GM12878 (cell line): Measurements from ENCODE around the gene ADPRHL1.

ENCODE experiments used
- DPF2 ChIP-seq: fragments of 450-650 bp; IDR thresholded peaks from 2 replicates; pipeline ENCODE4 v1.6.1; 2017; ENCODE audit warnings: mild to moderate bottlenecking
- EZH2 ChIP-seq: IDR thresholded peaks from 2 replicates; pipeline ENCODE4 v1.6.1; 2012; ENCODE audit warnings: low read depth, mild to moderate bottlenecking, control low read depth, inconsistent platforms, low read length, borderline replicate concordance; ENCODE audit not compliant: control insufficient read depth
- FOS ChIP-seq: IDR thresholded peaks from 3 replicates; pipeline ENCODE4 v1.6.1; 2011; ENCODE audit warnings: borderline replicate concordance; ENCODE audit not compliant: insufficient read length; ENCODE audit errors: extremely low read depth
- MTA3 ChIP-seq: IDR thresholded peaks from 2 replicates; pipeline ENCODE4 v1.6.1; 2012; ENCODE audit warnings: low read length, inconsistent platforms, borderline replicate concordance
- MYC ChIP-seq: IDR thresholded peaks from 2 replicates; pipeline ENCODE4 v1.6.1; 2011; ENCODE audit warnings: mild to moderate bottlenecking, low read length, moderate library complexity, inconsistent platforms; ENCODE audit not compliant: insufficient read depth, insufficient replicate concordance, insufficient read length, severe bottlenecking
- NR2C2 ChIP-seq: IDR thresholded peaks from 2 replicates; pipeline ENCODE4 v1.6.1; 2011; ENCODE audit warnings: borderline replicate concordance, low read depth; ENCODE audit not compliant: control insufficient read depth, insufficient read length
- PML ChIP-seq: IDR thresholded peaks from 2 replicates; pipeline ENCODE4 v1.6.1; 2012; ENCODE audit warnings: low read length, inconsistent platforms
- RBBP5 ChIP-seq: fragments of 200-600 bp; sonication (generic); conservative IDR thresholded peaks from 2 replicates; pipeline ENCODE4 v1.6.1; 2016
- SREBF1 ChIP-seq: IDR thresholded peaks from 2 replicates; pipeline ENCODE4 v1.6.1; 2012; ENCODE audit warnings: mild to moderate bottlenecking, low read length
- TCF12 ChIP-seq: IDR thresholded peaks from 2 replicates; pipeline ENCODE4 v1.6.1; 2011; ENCODE audit warnings: low read depth, mild to moderate bottlenecking, low read length
- ZBED1 ChIP-seq: IDR thresholded peaks from 2 replicates; pipeline ENCODE4 v1.6.1; 2016; ENCODE audit warnings: borderline replicate concordance
- TF ChIP-seq, protein P1 (sequence below), 3 experiments: IDR thresholded peaks in 2 of 3; conservative IDR thresholded peaks in 1 of 3; 2 replicates each; pipeline ENCODE4 v1.5.1; 2011; ENCODE audit warnings: low read depth in 3 of 3, low read length in 3 of 3, mild to moderate bottlenecking in 3 of 3, control low read depth in 2 of 3, moderate library complexity in 2 of 3, inconsistent platforms in 1 of 3, mixed read lengths in 1 of 3; ENCODE audit not compliant: control insufficient read depth in 2 of 3, insufficient read depth in 1 of 3; ENCODE audit errors: extremely low read depth in 1 of 3
- TF ChIP-seq, protein P2 (sequence below): IDR thresholded peaks from 2 replicates; pipeline ENCODE4 v1.6.1; 2012; ENCODE audit warnings: mild to moderate bottlenecking, low read depth, low read length

DNA sequence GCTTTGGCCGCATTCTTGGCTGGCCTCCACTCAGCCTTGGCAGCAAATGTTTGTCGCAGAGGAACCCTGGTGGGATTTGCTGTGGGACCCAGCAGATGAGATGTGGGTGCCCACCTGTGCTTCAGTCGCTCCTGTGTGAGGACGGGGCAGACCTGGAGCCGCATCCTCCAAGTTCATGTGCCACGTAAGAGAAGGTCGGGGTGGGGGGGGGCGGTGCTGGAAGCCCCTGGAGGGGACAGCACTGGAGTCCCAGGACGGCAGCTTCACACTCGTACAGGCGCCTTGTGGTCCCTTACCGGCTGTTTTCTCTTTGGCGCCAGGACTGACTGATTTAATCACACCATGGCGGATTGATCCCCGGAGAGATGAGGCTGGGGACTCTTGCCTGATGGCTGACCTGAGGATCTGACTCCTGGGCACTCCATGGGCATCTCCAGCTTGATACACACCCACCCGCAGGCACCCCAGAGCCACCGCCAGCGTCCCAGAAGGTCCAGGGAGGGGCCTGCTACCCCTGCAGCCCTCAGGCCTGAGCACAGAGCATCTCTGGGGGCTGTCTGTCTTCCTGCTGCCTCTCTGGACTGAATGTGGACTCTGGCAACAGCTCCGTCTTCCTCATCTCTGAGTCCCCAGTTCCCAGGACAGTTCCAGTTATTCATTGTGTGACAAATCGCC lies 79.3 kb downstream of the ADPRHL1 start:
- no peak for TF ChIP-seq MTA3
- TF ChIP-seq, protein P1, sequence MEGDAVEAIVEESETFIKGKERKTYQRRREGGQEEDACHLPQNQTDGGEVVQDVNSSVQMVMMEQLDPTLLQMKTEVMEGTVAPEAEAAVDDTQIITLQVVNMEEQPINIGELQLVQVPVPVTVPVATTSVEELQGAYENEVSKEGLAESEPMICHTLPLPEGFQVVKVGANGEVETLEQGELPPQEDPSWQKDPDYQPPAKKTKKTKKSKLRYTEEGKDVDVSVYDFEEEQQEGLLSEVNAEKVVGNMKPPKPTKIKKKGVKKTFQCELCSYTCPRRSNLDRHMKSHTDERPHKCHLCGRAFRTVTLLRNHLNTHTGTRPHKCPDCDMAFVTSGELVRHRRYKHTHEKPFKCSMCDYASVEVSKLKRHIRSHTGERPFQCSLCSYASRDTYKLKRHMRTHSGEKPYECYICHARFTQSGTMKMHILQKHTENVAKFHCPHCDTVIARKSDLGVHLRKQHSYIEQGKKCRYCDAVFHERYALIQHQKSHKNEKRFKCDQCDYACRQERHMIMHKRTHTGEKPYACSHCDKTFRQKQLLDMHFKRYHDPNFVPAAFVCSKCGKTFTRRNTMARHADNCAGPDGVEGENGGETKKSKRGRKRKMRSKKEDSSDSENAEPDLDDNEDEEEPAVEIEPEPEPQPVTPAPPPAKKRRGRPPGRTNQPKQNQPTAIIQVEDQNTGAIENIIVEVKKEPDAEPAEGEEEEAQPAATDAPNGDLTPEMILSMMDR (IDR thresholded peaks at IDR 0.05 in 2 of 3, conservative IDR thresholded peaks at IDR 0.05 in 1 of 3; ENCODE audit: control insufficient read depth in 2 of 3, extremely low read depth in 1 of 3, insufficient read depth in 1 of 3, low read depth in 3 of 3, low read length in 3 of 3), result no peak
- no peak for TF ChIP-seq PML
- TF ChIP-seq EZH2, result no peak
- TF ChIP-seq MYC, result no peak
- TF ChIP-seq, protein P2, sequence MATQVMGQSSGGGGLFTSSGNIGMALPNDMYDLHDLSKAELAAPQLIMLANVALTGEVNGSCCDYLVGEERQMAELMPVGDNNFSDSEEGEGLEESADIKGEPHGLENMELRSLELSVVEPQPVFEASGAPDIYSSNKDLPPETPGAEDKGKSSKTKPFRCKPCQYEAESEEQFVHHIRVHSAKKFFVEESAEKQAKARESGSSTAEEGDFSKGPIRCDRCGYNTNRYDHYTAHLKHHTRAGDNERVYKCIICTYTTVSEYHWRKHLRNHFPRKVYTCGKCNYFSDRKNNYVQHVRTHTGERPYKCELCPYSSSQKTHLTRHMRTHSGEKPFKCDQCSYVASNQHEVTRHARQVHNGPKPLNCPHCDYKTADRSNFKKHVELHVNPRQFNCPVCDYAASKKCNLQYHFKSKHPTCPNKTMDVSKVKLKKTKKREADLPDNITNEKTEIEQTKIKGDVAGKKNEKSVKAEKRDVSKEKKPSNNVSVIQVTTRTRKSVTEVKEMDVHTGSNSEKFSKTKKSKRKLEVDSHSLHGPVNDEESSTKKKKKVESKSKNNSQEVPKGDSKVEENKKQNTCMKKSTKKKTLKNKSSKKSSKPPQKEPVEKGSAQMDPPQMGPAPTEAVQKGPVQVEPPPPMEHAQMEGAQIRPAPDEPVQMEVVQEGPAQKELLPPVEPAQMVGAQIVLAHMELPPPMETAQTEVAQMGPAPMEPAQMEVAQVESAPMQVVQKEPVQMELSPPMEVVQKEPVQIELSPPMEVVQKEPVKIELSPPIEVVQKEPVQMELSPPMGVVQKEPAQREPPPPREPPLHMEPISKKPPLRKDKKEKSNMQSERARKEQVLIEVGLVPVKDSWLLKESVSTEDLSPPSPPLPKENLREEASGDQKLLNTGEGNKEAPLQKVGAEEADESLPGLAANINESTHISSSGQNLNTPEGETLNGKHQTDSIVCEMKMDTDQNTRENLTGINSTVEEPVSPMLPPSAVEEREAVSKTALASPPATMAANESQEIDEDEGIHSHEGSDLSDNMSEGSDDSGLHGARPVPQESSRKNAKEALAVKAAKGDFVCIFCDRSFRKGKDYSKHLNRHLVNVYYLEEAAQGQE, result no peak
- no peak for TF ChIP-seq DPF2
- no peak for TF ChIP-seq FOS
- no peak for TF ChIP-seq ZBED1
- no peak for TF ChIP-seq TCF12
- no peak for TF ChIP-seq NR2C2
- no peak for TF ChIP-seq SREBF1
- no peak for TF ChIP-seq RBBP5
